Astrocyte of the hippocampus (primary cell): ENCODE data around the gene TNFRSF6B.
"Not testable (repeated sequence)": the region's sequence is repeated elsewhere in the genome, so short reads cannot be mapped to it uniquely, and the experiment has no call there.

Experiments
- DNase-seq: peaks from one replicate; pipeline ENCODE4 v3.0.0; 2011; ENCODE audit warnings: low read depth, low spot score

TNFRSF6B gene

DNA sequence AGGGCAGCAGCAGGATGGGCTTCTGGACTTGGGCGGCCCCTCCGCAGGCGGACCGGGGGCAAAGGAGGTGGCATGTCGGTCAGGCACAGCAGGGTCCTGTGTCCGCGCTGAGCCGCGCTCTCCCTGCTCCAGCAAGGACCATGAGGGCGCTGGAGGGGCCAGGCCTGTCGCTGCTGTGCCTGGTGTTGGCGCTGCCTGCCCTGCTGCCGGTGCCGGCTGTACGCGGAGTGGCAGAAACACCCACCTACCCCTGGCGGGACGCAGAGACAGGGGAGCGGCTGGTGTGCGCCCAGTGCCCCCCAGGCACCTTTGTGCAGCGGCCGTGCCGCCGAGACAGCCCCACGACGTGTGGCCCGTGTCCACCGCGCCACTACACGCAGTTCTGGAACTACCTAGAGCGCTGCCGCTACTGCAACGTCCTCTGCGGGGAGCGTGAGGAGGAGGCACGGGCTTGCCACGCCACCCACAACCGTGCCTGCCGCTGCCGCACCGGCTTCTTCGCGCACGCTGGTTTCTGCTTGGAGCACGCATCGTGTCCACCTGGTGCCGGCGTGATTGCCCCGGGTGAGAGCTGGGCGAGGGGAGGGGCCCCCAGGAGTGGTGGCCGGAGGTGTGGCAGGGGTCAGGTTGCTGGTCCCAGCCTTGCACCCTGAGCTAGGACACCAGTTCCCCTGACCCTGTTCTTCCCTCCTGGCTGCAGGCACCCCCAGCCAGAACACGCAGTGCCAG lies at the start of gene TNFRSF6B:
TSS of gene TNFRSF6B (plus strand) at position 25 of the 729 bp plus-strand sequence. CDS start at position 141, 116 bp downstream.
- peak; percentile 41 for DNase-seq

GRCh38 chr20:63648190-63648589 lies 48.3 kb upstream of the TNFRSF6B start:
- no peak for DNase-seq

- no peak for DNase-seq
Measured at GRCh38 chr20:63648895-63649589, 47.4 kb upstream of the TNFRSF6B start.

DNA sequence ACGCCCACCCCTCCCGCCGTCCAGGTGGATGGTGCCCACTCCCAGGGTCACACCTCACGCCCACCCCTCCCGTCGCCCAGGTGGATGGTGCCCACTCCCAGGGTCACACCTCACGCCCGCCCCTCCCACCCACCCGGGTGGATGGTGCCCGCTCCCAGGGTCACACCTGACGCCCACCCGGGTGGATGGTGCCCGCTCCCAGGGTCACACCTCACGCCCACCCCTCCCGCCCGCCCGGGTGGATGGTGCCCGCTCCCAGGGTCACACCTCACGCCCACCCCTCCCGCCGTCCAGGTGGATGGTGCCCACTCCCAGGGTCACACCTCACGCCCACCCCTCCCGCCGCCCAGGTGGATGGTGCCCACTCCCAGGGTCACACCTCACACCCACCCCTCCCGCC lies 46.0 kb upstream of the TNFRSF6B start:
- not testable (repeated sequence) for DNase-seq

GRCh38 chr20:63651942-63652191 lies 44.6 kb upstream of the TNFRSF6B start:
- peak; percentile 26 for DNase-seq

GRCh38 chr20:63652192-63652980 lies 44.1 kb upstream of the TNFRSF6B start:
- peak; percentile 55 for DNase-seq

GRCh38 chr20:63653041-63653973 lies 43.1 kb upstream of the TNFRSF6B start, which contains the start of gene STMN3:
Gene STMN3 (minus strand): TSS chr20:63653424. CDS start chr20:63653345, 79 bp downstream.
- peak; percentile 98 for DNase-seq

- DNase-seq, result no peak
Measured at GRCh38 chr20:63653974-63654668, 42.3 kb upstream of the TNFRSF6B start.

GRCh38 chr20:63655249-63655648 lies 41.2 kb upstream of the TNFRSF6B start:
- DNase-seq, result no peak

- no peak for DNase-seq
Measured at GRCh38 chr20:63656451-63656850, 40.0 kb upstream of the TNFRSF6B start.

- no peak for DNase-seq
Measured at GRCh38 chr20:63657260-63657936, 39.1 kb upstream of the TNFRSF6B start.

GRCh38 chr20:63657937-63658748 lies 38.3 kb upstream of the TNFRSF6B start, which contains the start of gene RTEL1:
Gene RTEL1 (plus strand): TSS chr20:63658312. CDS start chr20:63659403, 1,091 bp downstream.
- peak; percentile 97 for DNase-seq

DNA sequence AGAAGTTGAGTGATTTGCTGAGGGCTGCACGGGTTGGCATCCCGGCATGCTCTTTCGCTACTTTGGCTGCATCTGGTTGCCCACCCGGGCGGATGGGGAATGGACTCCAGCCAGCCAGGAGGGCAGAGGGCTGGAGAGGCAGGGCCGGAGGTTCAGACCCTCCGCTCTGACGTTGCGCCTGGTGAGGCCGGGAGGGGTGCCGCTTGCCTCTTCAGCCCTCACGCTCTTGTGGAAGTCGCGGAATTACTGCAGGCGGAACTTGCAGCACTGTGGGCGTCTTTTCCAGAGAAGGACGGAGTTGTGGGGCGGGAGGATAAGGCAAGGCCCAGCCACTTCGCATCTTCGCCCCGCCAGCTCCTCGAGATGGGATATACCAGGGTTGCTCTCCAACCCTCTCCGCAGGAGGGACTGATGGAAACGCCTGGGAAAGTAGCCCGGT lies 37.7 kb upstream of the TNFRSF6B start:
- DNase-seq, result no peak

DNA sequence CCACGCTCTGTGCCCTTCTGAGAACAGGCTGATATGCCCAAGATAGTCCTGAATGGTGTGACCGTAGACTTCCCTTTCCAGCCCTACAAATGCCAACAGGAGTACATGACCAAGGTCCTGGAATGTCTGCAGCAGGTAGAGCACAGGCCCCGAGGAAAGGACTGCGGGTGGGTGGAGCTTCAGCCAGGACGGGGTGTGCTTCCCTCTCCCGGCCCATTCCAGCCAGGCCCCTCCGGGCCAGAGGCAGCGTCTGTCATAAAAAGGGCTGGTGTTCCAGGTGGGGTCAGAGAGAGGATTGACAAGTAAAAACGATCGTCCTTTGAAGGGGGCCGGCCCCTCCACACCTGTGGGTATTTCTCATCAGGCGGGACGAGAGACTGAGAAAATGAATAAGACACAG lies 37.1 kb upstream of the TNFRSF6B start:
- no peak for DNase-seq

- not testable (repeated sequence) for DNase-seq
Measured at GRCh38 chr20:63660174-63660573, 36.3 kb upstream of the TNFRSF6B start.

DNA sequence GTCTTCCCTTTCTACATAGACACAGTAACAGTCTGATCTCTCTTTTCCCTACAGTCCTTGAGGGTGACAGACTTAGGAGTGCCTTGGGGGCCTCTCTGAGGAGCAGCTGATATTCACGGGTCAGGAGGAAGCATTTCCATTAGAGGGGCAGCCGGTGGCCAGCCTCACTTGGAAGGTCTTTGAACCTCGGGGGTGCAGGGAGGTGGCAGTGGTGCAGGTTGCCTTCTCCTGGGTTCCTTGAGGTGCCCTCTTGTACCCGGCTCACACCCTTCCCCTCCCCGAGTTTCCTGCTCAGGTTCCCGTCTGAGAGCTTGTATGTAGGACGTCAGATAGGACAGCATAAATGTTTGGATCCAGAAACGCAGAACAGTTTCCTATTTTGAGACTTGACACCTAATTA lies 35.8 kb upstream of the TNFRSF6B start:
- no peak for DNase-seq

GRCh38 chr20:63661108-63661507 lies 35.3 kb upstream of the TNFRSF6B start:
- no peak for DNase-seq

- no peak for DNase-seq
Measured at GRCh38 chr20:63661959-63662812, 34.3 kb upstream of the TNFRSF6B start.
